GM12892 (cell line): ENCODE data around the gene RPL7A.

Source experiments
- POLR2A ChIP-seq: IDR thresholded peaks from 2 replicates; pipeline ENCODE4 v1.6.1; 2011; ENCODE audit warnings: low read depth, low read length, control low read depth
- POLR2AphosphoS5 ChIP-seq: IDR thresholded peaks from 2 replicates; pipeline ENCODE4 v1.6.1; 2011; ENCODE audit warnings: low read depth, low read length, control low read depth
- TAF1 ChIP-seq: IDR thresholded peaks from 2 replicates; pipeline ENCODE4 v1.6.1; 2011; ENCODE audit warnings: low read depth, mild to moderate bottlenecking, control low read depth, low read length, borderline replicate concordance

DNA sequence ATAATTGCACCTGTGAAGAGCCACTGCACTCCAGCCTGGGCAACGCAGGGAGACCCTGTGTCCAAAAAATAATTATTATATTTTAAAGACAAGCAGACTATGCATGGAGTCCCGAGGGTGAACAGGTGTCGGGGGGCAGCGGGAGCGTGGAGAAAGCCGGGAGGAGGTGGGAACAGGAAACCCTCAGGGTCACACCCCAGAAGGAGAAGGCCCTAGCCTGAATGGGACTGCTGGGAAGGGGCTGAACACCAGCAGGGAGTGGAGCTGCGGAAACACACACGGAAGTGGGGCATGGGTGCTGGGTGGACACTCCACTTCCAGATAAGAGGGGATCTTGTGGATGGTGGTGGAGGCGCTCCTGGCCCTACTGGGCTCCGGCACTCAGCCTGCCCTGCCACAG is 24.8 kb upstream of the RPL7A start:
- TF ChIP-seq POLR2A, result no peak
- TF ChIP-seq POLR2AphosphoS5, result no peak
- TF ChIP-seq TAF1, result no peak
